IMR-90 (cell line): ENCODE data around the gene BTNL2. TPM values are rescaled to one million over a fixed set of nuclear protein-coding genes. Genes with fewer than 3 reads are reported as not detected.
"Not testable (repeated sequence)": the region's sequence is repeated elsewhere in the genome, so short reads cannot be mapped to it uniquely, and the experiment has no call there.

Experiments used
- ATAC-seq: fragments of 200-7000 bp; cut with Tn5 transposase; 2 replicates; pipeline ENCODE4 v1.9.1; 2020; ENCODE audit warnings: low read depth, mild to moderate bottlenecking, moderate library complexity
- BruUV-seq: library from RNA; stranded (reverse); fragments of 400-500 nt; replicated peaks from 2 replicates; lab custom pipeline; 2021; lab: Mats Ljungman, UMichigan
- CTCF ChIA-PET: fragments of 300-600 bp; formaldehyde crosslinking; extraction: SDS; loops from one replicate; lab custom pipeline; 2021; ENCODE audit warnings: antibody characterized with exemption; lab: Yijun Ruan, JAX
- POLR2A ChIA-PET: fragments of 300-600 bp; sonication (Branson Sonifier 250); formaldehyde crosslinking; loops from one replicate; lab custom pipeline; 2022; ENCODE audit warnings: antibody characterized with exemption; ENCODE audit not compliant: unreplicated experiment; lab: Charles Lee
- DNase-seq: peaks from one replicate; pipeline ENCODE4 v3.0.0; 2013
- H2AFZ ChIP-seq: replicated peaks from 2 replicates; pipeline ENCODE3; 2013; ENCODE audit warnings: low read length, mild to moderate bottlenecking; ENCODE audit not compliant: poor library complexity
- H2AK5ac ChIP-seq: 2 replicates; pipeline ENCODE4 v1.6.1; 2013; ENCODE audit warnings: low read depth, low read length, inconsistent platforms
- H2AK9ac ChIP-seq: replicated peaks from 2 replicates; pipeline ENCODE3; 2013; ENCODE audit warnings: mild to moderate bottlenecking, low read depth, low read length, moderate library complexity; ENCODE audit not compliant: poor library complexity
- H2BK120ac ChIP-seq: 2 replicates; pipeline ENCODE4 v1.6.1; 2013; ENCODE audit warnings: low read depth, low read length, inconsistent platforms
- H2BK15ac ChIP-seq: 3 replicates; pipeline ENCODE4 v1.6.1; 2013; ENCODE audit warnings: low read depth, low read length, inconsistent platforms
- H2BK20ac ChIP-seq: 2 replicates; pipeline ENCODE4 v1.6.1; 2013; ENCODE audit warnings: low read depth, mild to moderate bottlenecking, inconsistent platforms, low read length, moderate library complexity
- H2BK5ac ChIP-seq: 2 replicates; pipeline ENCODE4 v1.6.1; 2013; ENCODE audit warnings: mild to moderate bottlenecking, low read depth, low read length, inconsistent platforms; ENCODE audit not compliant: poor library complexity, severe bottlenecking
- H3K14ac ChIP-seq: replicated peaks from 2 replicates; pipeline ENCODE4 v1.6.1; 2013; ENCODE audit warnings: low read depth, low read length, inconsistent platforms
- H3K18ac ChIP-seq: 2 replicates; pipeline ENCODE4 v1.6.1; 2013; ENCODE audit warnings: low read depth, low read length, control low read depth
- H3K23ac ChIP-seq: 2 replicates; pipeline ENCODE4 v1.6.1; 2013; ENCODE audit warnings: low read depth, low read length, inconsistent platforms
- H3K27ac ChIP-seq: 2 replicates; pipeline ENCODE4 v1.5.1; 2013; ENCODE audit warnings: mild to moderate bottlenecking, control low read depth, low read length; ENCODE audit not compliant: insufficient read depth
- H3K27me3 ChIP-seq: 2 replicates; pipeline ENCODE4 v1.6.1; 2013; ENCODE audit warnings: low read length; ENCODE audit not compliant: control insufficient read depth, insufficient read depth
- H3K36me3 ChIP-seq: 2 replicates; pipeline ENCODE4 v1.6.1; 2013; ENCODE audit warnings: low read length, mixed read lengths; ENCODE audit not compliant: control insufficient read depth, insufficient read depth
- H3K4ac ChIP-seq: 2 replicates; pipeline ENCODE4 v1.6.1; 2013; ENCODE audit warnings: low read depth, low read length, inconsistent platforms
- H3K4me1 ChIP-seq: 2 replicates; pipeline ENCODE4 v1.6.1; 2013; ENCODE audit warnings: low read length, mixed read lengths; ENCODE audit not compliant: control insufficient read depth, insufficient read depth
- H3K4me2 ChIP-seq: 2 replicates; pipeline ENCODE4 v1.6.1; 2013; ENCODE audit warnings: low read depth, mild to moderate bottlenecking, control low read depth, low read length, moderate library complexity
- H3K4me3 ChIP-seq: 2 replicates; pipeline ENCODE4 v1.5.1; 2013; ENCODE audit warnings: low read depth, mild to moderate bottlenecking, control low read depth, low read length, moderate library complexity; ENCODE audit not compliant: insufficient read depth
- H3K56ac ChIP-seq: 2 replicates; pipeline ENCODE4 v1.6.1; 2013; ENCODE audit warnings: low read length, inconsistent platforms; ENCODE audit not compliant: insufficient read depth; ENCODE audit errors: extremely low read depth
- H3K79me1 ChIP-seq, 2 experiments: 2 replicates each; pipeline ENCODE4 v1.6.1; 2013; ENCODE audit warnings: low read length in 2 of 2, inconsistent platforms in 1 of 2, low read depth in 1 of 2
- H3K9ac ChIP-seq: 2 replicates; pipeline ENCODE4 v1.6.1; 2013; ENCODE audit warnings: low read depth, low read length, control low read depth
- H3K9me1 ChIP-seq: 2 replicates; pipeline ENCODE4 v1.6.1; 2013; ENCODE audit warnings: low read length, inconsistent platforms; ENCODE audit not compliant: insufficient read depth
- H3K9me3 ChIP-seq: 2 replicates; pipeline ENCODE4 v1.6.1; 2013; ENCODE audit warnings: low read length; ENCODE audit not compliant: control insufficient read depth, insufficient read depth
- H4K20me1 ChIP-seq: 2 replicates; pipeline ENCODE4 v1.6.1; 2013; ENCODE audit warnings: low read length, inconsistent platforms; ENCODE audit not compliant: insufficient read depth
- H4K5ac ChIP-seq: 2 replicates; pipeline ENCODE4 v1.6.1; 2013; ENCODE audit warnings: mild to moderate bottlenecking, low read depth, low read length, control low read depth
- H4K8ac ChIP-seq, 2 experiments: 2 replicates each; pipeline ENCODE4 v1.6.1; 2013; ENCODE audit warnings: low read depth in 2 of 2, low read length in 2 of 2, control low read depth in 1 of 2, inconsistent platforms in 1 of 2
- H4K91ac ChIP-seq: 2 replicates; pipeline ENCODE4 v1.6.1; 2013; ENCODE audit warnings: low read depth, low read length, inconsistent platforms; ENCODE audit not compliant: insufficient read depth
- WGBS, 2 experiments: methylation state at CpG; one replicate each; pipeline versions ENCODE4 v1.1.5 to v1.1.7; 2013; ENCODE audit warnings: missing lambda C conversion rate in 2 of 2; ENCODE audit not compliant: insufficient read length in 1 of 2; ENCODE audit errors: extremely low coverage in 2 of 2; 5-methylcytosine and 5-hydroxymethylcytosine counted together
- dilution Hi-C: fragments of 300-500 bp; cut with HindIII; formaldehyde crosslinking; loops from one replicate; pipeline ENCODE4 v1.14.3; 2018; ENCODE audit warnings: low sequenced_read_pairs; ENCODE audit not compliant: unreplicated experiment
- in situ Hi-C: fragments of 300-500 bp; cut with MboI; formaldehyde crosslinking; loops from 3 replicates; pipeline ENCODE4 v1.14.3; 2019; ENCODE audit warnings: low sequenced_read_pairs, inconsistent platforms, mixed read lengths
- intact Hi-C: fragments of 100-400 bp; cut with micrococcal nuclease; formaldehyde crosslinking; loops from 2 replicates; pipeline ENCODE4 v1.10.0; 2022
- polyA plus RNA-seq, 3 experiments: library from polyadenylated mRNA; depleted of rRNA; stranded (reverse); fragments of >200 nt; gene quantifications; 2 replicates each; pipeline ENCODE4 v1.2.3, GENCODE V29; 2012; ENCODE audit warnings: low replicate concordance in 1 of 3
- total RNA-seq: library from RNA; depleted of rRNA; stranded (reverse); fragments of >200 nt; gene quantifications from 2 replicates; pipeline ENCODE4 v1.2.3, GENCODE V29; 2012

BTNL2 gene
- total and polyA plus RNA-seq, 2 of the 4 experiments (the other 2 are of a cell fraction), result not detected

GRCh38 chr6:32433950-32434349 lies 27.0 kb upstream of the BTNL2 start:
- H2BK5ac ChIP-seq, H3K27ac ChIP-seq, DNase-seq, H2BK120ac ChIP-seq, H3K9ac ChIP-seq, H4K5ac ChIP-seq, H3K18ac ChIP-seq, H2AFZ ChIP-seq, H4K8ac ChIP-seq, H3K56ac ChIP-seq, CTCF ChIA-PET, H3K4me1 ChIP-seq, in situ Hi-C loops, ATAC-seq, H3K23ac ChIP-seq, H2AK9ac ChIP-seq, H3K4ac ChIP-seq, H4K20me1 ChIP-seq, H3K36me3 ChIP-seq, H2BK20ac ChIP-seq, H3K27me3 ChIP-seq, POLR2A ChIA-PET, H4K91ac ChIP-seq, H3K4me2 ChIP-seq, H3K14ac ChIP-seq, H3K9me3 ChIP-seq, dilution Hi-C loops, BruUV-seq, H2AK5ac ChIP-seq, H3K9me1 ChIP-seq, H2BK15ac ChIP-seq, H3K4me3 ChIP-seq, H3K79me1 ChIP-seq: not testable (repeated sequence)
- intact Hi-C loops, result loop anchor here (5.0 kb wide), 3 partner anchors 268 to 433 kb away; no protein-coding TSS in a partner anchor
- no CpG with 5 or more reads among the region's 1 CpG for WGBS, 2 experiments
